Large intestine (tissue), 3 donors: Measurements from ENCODE around the gene EEA1. TPM values are rescaled to one million over a fixed set of nuclear protein-coding genes. Genes with fewer than 3 reads are reported as not detected.

Experiments used
- DNase-seq, 2 donors: peaks; one replicate each; pipeline versions ENCODE4 v3.0.0 to v3.0.0-alpha.2; 2013
- H3K27ac ChIP-seq: one replicate; pipeline ENCODE4 v1.5.1; 2013; ENCODE audit warnings: low read length
- H3K27me3 ChIP-seq: 2 replicates; pipeline ENCODE4 v1.6.1; 2013; ENCODE audit warnings: low read length; ENCODE audit not compliant: control insufficient read depth, insufficient read depth
- H3K36me3 ChIP-seq: 2 replicates; pipeline ENCODE4 v1.6.1; 2013; ENCODE audit warnings: low read length; ENCODE audit not compliant: control insufficient read depth, insufficient read depth
- H3K4me1 ChIP-seq: one replicate; pipeline ENCODE4 v1.6.1; 2013; ENCODE audit warnings: low read length; ENCODE audit not compliant: control insufficient read depth, insufficient read depth
- H3K4me3 ChIP-seq: one replicate; pipeline ENCODE4 v1.5.1; 2013; ENCODE audit warnings: low read length
- H3K9me3 ChIP-seq: one replicate; pipeline ENCODE4 v1.6.1; 2013; ENCODE audit warnings: mild to moderate bottlenecking, low read depth, low read length, moderate library complexity; ENCODE audit not compliant: control insufficient read depth
- WGBS: methylation state at CpG from one replicate; pipeline ENCODE4 v1.1.5; 2013; ENCODE audit warnings: low lambda C conversion rate; ENCODE audit not compliant: insufficient coverage; 5-methylcytosine and 5-hydroxymethylcytosine counted together
- polyA plus RNA-seq: library from polyadenylated mRNA; unstranded; fragments of 120-200 nt; gene quantifications from one replicate; pipeline ENCODE4 v1.2.1, GENCODE V29; 2013

The EEA1 gene
- polyA plus RNA-seq, 1 donor = 15.5 TPM

DNA sequence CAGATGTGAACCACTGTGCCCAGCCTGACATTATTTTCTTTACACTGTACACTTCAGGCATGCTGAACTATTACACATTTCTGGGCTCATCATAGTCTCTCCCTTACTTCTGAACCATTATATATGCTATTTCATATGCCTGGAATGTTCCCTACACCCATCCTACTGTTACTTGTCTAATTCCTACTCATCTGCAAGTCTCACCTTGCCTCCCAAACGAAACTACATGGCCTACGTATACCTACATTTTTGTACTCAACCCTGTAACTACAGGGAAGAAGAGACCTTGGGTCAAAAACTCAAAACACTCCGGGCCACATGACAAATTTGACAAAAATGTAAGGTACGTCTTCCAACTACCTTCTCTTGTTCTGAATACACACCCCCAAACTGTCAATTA, 9.5 kb upstream of the EEA1 start:
- no peak for DNase-seq
- Histone ChIP-seq H3K36me3 (no peaks in the 10 kb centered on the region), H3K4me3 (no peak overlapping the region), H3K27ac (no peak overlapping the region), H3K9me3 (no peaks in the 10 kb centered on the region), H3K27me3 (no peaks in the 10 kb centered on the region), H3K4me1 (no peaks in the 10 kb centered on the region)
- WGBS = no CpG with 5 or more reads among the region's 4 CpGs

DNA sequence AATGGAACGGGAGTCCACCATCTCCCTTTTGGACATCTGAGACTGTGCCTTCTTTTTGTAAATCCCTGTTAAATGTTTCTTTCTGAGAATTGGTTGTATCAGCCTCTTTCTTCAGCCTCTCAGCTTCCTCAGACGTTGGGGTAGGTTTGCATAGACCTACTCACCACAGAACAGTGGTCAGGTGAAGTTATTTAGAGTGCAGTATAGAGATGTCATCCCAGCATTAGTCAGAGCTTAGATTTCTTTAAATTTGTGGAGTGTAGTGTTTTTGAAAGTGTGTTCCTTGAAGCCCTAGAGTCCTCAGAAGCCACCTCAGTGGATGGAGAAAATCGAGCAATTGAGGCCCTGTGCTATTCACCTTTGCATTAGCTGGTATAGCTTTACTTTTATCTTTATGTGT, 8.9 kb upstream of the EEA1 start:
- Histone ChIP-seq H3K9me3 (no peaks in the 10 kb centered on the region), H3K27me3 (no peaks in the 10 kb centered on the region), H3K27ac (no peak overlapping the region), H3K4me3 (no peak overlapping the region), H3K4me1 (no peaks in the 10 kb centered on the region), H3K36me3 (no peaks in the 10 kb centered on the region)
- 100% methylated on average over 1 of the region's 3 CpGs for WGBS
- no peak for DNase-seq

DNA sequence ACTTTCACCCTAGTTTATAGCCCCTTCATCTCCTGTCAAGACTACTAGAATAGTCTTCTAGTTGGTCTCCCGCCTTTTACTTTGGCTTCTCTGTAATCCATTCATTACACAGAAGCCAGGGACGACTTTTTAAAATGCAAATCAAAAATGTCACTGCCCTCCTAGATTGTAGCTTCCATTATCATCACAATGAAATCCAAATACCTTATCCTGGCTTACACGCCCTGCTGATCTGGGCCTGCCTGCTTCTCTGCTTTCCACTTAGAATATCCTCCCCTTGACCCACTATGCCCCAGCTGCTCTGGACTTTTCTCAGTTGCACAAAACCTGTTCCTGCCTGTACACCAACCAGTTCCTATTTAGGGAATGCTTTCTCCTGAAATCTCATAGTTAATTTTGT, 4.5 kb upstream of the EEA1 start:
- Histone ChIP-seq H3K36me3 (no peaks in the 10 kb centered on the region), H3K27me3 (no peaks in the 10 kb centered on the region), H3K27ac (no peak overlapping the region), H3K4me3 (no peak overlapping the region), H3K4me1 (no peaks in the 10 kb centered on the region), H3K9me3 (no peaks in the 10 kb centered on the region)
- no peak for DNase-seq
- WGBS = 83% methylated on average over 2 of the region's 3 CpGs

DNA sequence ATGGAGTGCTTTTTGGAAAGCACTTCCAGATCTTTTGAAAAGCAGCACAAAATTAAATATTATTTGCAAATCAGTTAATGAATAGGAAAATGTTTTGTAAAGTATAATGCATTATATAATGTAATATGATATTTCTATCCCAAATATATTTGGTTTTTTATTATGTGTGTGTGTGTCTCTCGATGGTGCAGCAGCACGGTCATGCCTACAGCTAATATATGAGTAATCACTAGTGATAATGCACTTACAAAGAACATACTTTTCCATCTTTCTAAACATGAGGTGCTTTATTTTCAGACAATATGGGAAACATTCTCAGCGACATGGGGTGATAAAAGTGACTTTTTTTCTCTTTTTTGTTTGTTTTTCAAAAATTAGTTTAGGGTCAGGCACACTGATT, 1.3 kb upstream of the EEA1 start:
- Histone ChIP-seq H3K9me3 (no peaks in the 10 kb centered on the region), H3K27me3 (no peaks in the 10 kb centered on the region), H3K4me3 (no peak overlapping the region), H3K36me3 (no peaks in the 10 kb centered on the region), H3K4me1 (peaks cover 11% of the 10 kb centered on the region), H3K27ac (no peak overlapping the region)
- WGBS = 80% methylated on average over 1 of the region's 3 CpGs
- no peak for DNase-seq

DNA sequence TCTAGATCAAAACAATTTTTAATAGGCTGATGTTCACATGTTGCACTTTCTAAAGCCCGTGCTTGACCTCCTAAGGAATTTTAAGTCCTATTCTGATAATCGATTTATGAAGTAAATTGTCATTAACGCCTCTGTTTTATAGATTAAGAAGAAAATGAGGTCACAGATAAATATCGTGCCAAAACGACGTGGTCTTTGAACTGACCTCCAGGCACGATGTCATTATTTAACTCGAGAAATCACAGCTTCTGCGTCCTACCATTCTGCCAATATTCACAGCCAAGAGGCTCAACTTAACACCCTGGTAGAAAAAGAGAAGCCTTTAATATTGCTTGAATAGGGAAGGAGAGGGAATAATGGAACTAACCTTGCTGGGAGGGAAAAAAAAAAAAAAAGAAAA, 888 bp upstream of the EEA1 start:
- H3K4me1 ChIP-seq = peaks cover 11% of the 10 kb centered on the region
- 0% methylated on average over 2 of the region's 9 CpGs for WGBS
- H3K27ac ChIP-seq = peak overlapping the region; percentile 98
- H3K27me3 ChIP-seq = no peaks in the 10 kb centered on the region
- DNase-seq = no peak
- H3K9me3 ChIP-seq = no peaks in the 10 kb centered on the region
- H3K4me3 ChIP-seq = peak overlapping the region; percentile 75
- H3K36me3 ChIP-seq = no peaks in the 10 kb centered on the region

DNA sequence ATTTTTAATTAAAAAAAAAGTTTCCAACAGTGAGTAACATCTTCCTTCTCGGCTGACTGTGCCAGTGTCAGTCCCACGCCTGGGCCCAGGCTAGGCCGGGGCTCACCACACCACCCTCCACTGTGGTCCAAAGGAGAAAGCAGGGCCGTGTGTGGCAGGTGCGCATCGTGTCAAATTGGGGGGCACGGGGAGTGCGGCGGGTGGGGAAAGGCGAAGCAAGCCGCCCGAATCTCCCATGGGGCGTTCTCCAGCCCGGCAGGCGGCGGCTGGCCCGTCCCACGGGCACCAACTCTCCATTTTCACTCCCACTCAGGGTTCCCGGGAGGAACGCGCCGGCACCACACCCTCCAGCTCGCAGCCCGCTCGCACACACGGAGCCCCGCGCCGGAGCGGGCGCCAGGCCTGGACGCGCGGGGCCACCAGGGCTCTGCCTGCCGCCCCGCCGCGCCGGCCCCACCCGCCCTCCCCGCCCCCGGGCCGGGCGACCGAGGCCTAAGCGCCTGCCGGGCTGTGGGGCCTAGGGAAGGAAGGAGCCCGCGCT, 604 bp downstream of the EEA1 start:
- no CpG with 5 or more reads among the region's 49 CpGs for WGBS
- Histone ChIP-seq H3K4me3 (peak overlapping the region; percentile 77), H3K36me3 (no peaks in the 10 kb centered on the region), H3K9me3 (no peaks in the 10 kb centered on the region), H3K4me1 (peaks cover 11% of the 10 kb centered on the region), H3K27me3 (no peaks in the 10 kb centered on the region), H3K27ac (peak overlapping the region; percentile 98)
- peak in 1 of 2 donors; percentile 64 for DNase-seq

DNA sequence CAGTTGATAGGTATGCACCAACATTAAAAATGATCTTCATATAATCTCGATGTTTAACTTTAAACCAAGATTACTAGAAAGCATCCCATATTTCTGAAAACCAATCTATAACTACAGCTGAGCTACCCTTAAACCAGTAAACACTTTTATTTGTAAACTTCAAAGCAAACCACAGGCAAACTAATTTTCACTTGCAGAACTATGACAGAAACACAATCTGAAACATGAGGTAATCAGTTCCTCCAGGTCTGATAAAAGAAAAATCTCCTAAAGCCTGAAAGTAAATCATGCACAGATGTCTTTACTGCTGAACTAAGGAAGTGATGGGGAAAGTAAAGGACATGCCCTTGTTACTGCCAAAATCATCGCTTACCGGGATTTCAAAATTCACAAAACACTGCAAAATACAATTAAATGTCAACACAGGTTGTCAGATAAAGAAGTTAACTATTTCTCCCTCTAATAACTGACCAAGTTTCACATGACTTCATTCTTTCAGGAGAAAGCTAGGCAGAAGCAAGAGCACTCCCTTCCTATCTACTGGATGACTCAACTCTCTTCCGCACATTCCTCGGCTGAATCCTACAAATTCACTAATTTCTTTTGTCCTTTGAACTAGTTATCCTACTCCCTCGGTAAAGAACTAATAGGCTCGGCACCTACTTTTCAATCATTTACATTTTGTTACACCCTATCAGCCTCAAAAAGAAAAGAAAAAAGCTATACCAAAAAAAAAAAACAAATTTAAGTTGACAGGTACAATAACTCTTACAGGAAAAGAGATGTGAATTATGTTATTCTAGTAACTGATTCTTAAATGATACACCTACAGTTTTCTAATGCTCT, 1.4 kb downstream of the EEA1 start:
- no peaks in the 10 kb centered on the region for H3K9me3 ChIP-seq
- H3K36me3 ChIP-seq = no peaks in the 10 kb centered on the region
- H3K4me3 ChIP-seq = peak overlapping the region; percentile 77
- DNase-seq = peak; percentile 58 to 80
- peaks cover 11% of the 10 kb centered on the region for H3K4me1 ChIP-seq
- 10% methylated on average over 2 of the region's 7 CpGs for WGBS
- H3K27me3 ChIP-seq = no peaks in the 10 kb centered on the region
- H3K27ac ChIP-seq = peak overlapping the region; percentile 98

DNA sequence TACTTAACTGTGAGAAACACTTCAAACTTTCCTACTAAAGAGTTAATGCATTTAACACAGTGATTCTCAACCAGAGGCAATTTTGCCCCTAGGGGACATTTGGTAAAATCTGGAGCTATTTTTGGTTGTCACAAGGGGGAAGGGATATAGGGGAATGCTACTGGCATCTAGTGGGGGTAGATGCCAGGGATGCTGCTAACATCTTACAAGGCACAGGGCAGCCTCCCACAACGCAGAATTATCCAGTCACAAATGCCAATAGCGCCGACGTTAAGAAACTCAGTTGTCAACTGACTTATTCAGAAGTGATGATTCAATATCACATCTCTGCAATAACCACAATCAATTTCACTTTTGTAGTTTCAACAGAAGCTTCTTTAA, 2.0 kb downstream of the EEA1 start:
- peak overlapping the region; percentile 98 for H3K27ac ChIP-seq
- peak in 1 of 2 donors; percentile 22 for DNase-seq
- H3K4me1 ChIP-seq = peaks cover 11% of the 10 kb centered on the region
- H3K36me3 ChIP-seq = no peaks in the 10 kb centered on the region
- H3K27me3 ChIP-seq = no peaks in the 10 kb centered on the region
- H3K4me3 ChIP-seq = no peak overlapping the region
- H3K9me3 ChIP-seq = no peaks in the 10 kb centered on the region
- no CpG with 5 or more reads among the region's 4 CpGs for WGBS

DNA sequence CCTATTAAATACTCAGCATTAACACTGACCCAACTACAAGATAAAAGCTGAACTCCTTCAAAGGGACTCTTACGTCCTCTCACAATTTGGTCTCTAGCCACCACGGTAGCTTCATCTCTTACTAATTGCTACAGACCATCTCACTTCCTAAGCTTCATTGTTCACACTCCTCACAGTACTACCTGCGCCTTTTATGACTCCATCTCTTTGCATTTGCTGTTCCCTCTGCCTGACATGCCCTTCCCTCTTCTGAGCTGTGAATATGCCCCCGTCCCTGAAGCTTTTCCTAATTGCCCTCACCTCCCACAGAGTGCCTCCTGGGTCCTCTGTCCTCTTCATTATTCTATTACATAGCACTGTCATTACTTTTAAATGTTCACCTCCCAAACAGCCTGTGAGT, 2.5 kb downstream of the EEA1 start:
- DNase-seq = no peak
- no peaks in the 10 kb centered on the region for H3K27me3 ChIP-seq
- no peaks in the 10 kb centered on the region for H3K9me3 ChIP-seq
- 82% methylated on average over 3 of the region's 4 CpGs for WGBS
- peaks cover 11% of the 10 kb centered on the region for H3K4me1 ChIP-seq
- no peak overlapping the region for H3K4me3 ChIP-seq
- H3K27ac ChIP-seq = peak overlapping the region; percentile 98
- H3K36me3 ChIP-seq = no peaks in the 10 kb centered on the region

DNA sequence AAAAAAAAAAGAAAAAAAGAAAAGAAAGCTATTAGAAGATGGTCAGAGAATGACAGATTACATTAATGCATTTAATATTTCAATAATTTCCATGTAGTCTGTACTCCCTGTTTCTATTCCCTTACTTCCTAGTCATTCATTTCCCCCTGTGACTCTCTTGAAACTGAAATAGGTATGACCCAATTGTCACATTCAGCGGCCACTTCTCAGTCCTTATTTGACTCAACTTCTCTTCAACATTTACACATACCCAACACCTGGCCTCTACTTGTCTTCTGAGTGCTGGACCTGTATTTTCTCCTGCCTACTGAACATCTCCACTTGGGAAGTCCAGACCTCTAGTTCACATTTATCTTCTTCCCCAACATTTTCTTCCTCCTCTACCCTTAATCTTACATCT, 7.2 kb downstream of the EEA1 start:
- no peak overlapping the region for H3K4me3 ChIP-seq
- no peak for DNase-seq
- H3K4me1 ChIP-seq = peaks cover 5% of the 10 kb centered on the region
- H3K9me3 ChIP-seq = no peaks in the 10 kb centered on the region
- H3K27ac ChIP-seq = no peak overlapping the region
- no CpG with 5 or more reads among the region's 1 CpG for WGBS
- H3K27me3 ChIP-seq = no peaks in the 10 kb centered on the region
- H3K36me3 ChIP-seq = no peaks in the 10 kb centered on the region

DNA sequence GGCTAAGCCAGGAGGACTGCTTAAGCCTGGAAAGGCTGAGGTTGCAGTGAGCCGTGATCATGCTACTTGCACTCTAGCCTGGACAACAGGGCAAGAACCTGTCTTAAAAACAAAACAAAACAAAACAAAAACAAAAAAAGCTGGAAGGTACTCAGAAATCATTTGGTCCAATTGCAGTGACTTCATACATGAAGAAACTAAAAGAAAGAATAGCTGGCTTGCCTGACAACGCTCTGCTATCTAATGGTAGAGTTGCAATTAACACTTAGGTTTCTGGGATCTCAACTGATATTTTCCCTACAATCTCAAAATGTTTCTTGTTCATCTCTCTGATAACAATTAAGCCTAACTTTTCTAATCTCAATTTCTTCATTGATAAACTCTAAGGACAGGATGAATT, 13.7 kb downstream of the EEA1 start:
- Histone ChIP-seq H3K27ac (no peak overlapping the region), H3K4me1 (no peaks in the 10 kb centered on the region)

More for the DNA sequence above, 13.7 kb downstream of the EEA1 start:
- Histone ChIP-seq H3K9me3 (no peaks in the 10 kb centered on the region), H3K36me3 (peaks cover 3% of the 10 kb centered on the region), H3K4me3 (no peak overlapping the region), H3K27me3 (no peaks in the 10 kb centered on the region)
- no peak for DNase-seq
- WGBS = 83% methylated on average over 1 of the region's 2 CpGs
